Measurements from ENCODE around the gene POLD4. TPM values are rescaled to one million over a fixed set of nuclear protein-coding genes. Genes with fewer than 3 reads are reported as not detected.
A peak's percentile ranks its signal among the peaks of the same experiment; 100 is the strongest.

Gene POLD4
- total and polyA plus RNA-seq, 2 of the 13 experiments (the other 11 are each of a cell fraction or from before 2014, with no cell fraction given): 10.5 to 27.4 TPM

- TF ChIP-seq ZNF646 (CRISPR knock-in tag; IDR thresholded peaks at IDR 0.05) (no peak), MXI1 (IDR thresholded peaks at IDR 0.05; ENCODE audit: borderline replicate concordance, low read depth, low read length) (peak; percentile 88; the same call in 1 of the 3 replicates), FOSL1 (CRISPR knock-in tag; IDR thresholded peaks at IDR 0.05; ENCODE audit: borderline replicate concordance) (no peak), ZBTB7A (CRISPR knock-in tag; IDR thresholded peaks at IDR 0.05) (peak; percentile 92; the same call in 1 of the 2 replicates), ZNF17 (CRISPR knock-in tag; IDR thresholded peaks at IDR 0.05) (no peak), YY1 (IDR thresholded peaks at IDR 0.05; ENCODE audit: insufficient read depth, insufficient replicate concordance, low read depth, low read length) (peak; percentile 62), ZNF317 (CRISPR knock-in tag; IDR thresholded peaks at IDR 0.05) (peak; percentile 84), EHMT2 (IDR thresholded peaks at IDR 0.05; ENCODE audit: borderline replicate concordance, low read depth, low read length) (no peak), ATF7-NPFF (CRISPR knock-in tag; IDR thresholded peaks at IDR 0.05; ENCODE audit: low read depth) (peak; percentile 61; the same call in 1 of the 2 replicates), ZNF460 (CRISPR knock-in tag; IDR thresholded peaks at IDR 0.05; ENCODE audit: borderline replicate concordance) (peak; percentile 49; the same call in 1 of the 2 replicates), FUBP1 (CRISPR knock-in tag; IDR thresholded peaks at IDR 0.05; ENCODE audit: borderline replicate concordance) (no peak), ERF (CRISPR knock-in tag; IDR thresholded peaks at IDR 0.05) (peak; percentile 77; the same call in 1 of the 2 replicates), EED (CRISPR knock-in tag; IDR thresholded peaks at IDR 0.05) (peak; percentile 62; the same call in 1 of the 2 replicates), PREB (CRISPR knock-in tag; IDR thresholded peaks at IDR 0.05) (peak; percentile 64; the same call in 1 of the 2 replicates), ZEB1 (IDR thresholded peaks at IDR 0.05; ENCODE audit: insufficient replicate concordance, low read depth) (no peak), ATF7 (IDR thresholded peaks at IDR 0.05) (no peak), ATF7 (CRISPR knock-in tag; IDR thresholded peaks at IDR 0.05) (peak; percentile 76), ZNF205 (CRISPR knock-in tag; IDR thresholded peaks at IDR 0.05) (no peak), MTA3 (CRISPR knock-in tag; IDR thresholded peaks at IDR 0.05) (no peak), KMT2B (CRISPR knock-in tag; IDR thresholded peaks at IDR 0.05) (peak; percentile 75)
Observed at GRCh38 chr11:67391304-67392182, 38.2 kb upstream of the POLD4 start, which contains the start of gene RAD9A (continued).
